ENCODE results near the gene FBXW7. TPM values are rescaled to one million over a fixed set of nuclear protein-coding genes. Genes with fewer than 3 reads are reported as not detected.

The FBXW7 gene
- total RNA-seq, 1 experiment from 2014 or later, result 33.5 TPM

GRCh38 chr4:152306541-152306940 lies 229.4 kb downstream of the FBXW7 start:
- no peaks in the 10 kb centered on the region for H3K9me3 ChIP-seq (ENCODE audit: low read depth, low read length, poor library complexity, severe bottlenecking)
- intact Hi-C loops (cut with micrococcal nuclease; ENCODE audit: unreplicated experiment), result no loop called here
- ChIA-PET CTCF (no interaction called here), POLR2A (ENCODE audit: low non-redundant PET) (interaction anchor here (0.6 kb wide), 1 partner anchor 12 kb away, joined by 3 read pairs; no protein-coding TSS in a partner anchor)
- no peak for DNase-seq (ENCODE audit: low spot score)
- no peak for TF ChIP-seq EZH2 (IDR thresholded peaks at IDR 0.05; ENCODE audit: borderline replicate concordance, low read depth, low read length, poor library complexity, severe bottlenecking)
- no peak for TF ChIP-seq CTCF (conservative IDR thresholded peaks at IDR 0.05; ENCODE audit: low read depth, low read length)
- BruUV-seq (replicated peaks), result no TSS peak
- no peaks in the 10 kb centered on the region for H3K4me1 ChIP-seq (ENCODE audit: insufficient read depth, low read length, poor library complexity, severe bottlenecking)
- H3K36me3 ChIP-seq (ENCODE audit: insufficient read depth, low read length, poor library complexity, severe bottlenecking), result no peaks in the 10 kb centered on the region
- no peak overlapping the region for H3K4me3 ChIP-seq (ENCODE audit: low read depth, low read length, poor library complexity, severe bottlenecking)
- H3K27me3 ChIP-seq (replicated peaks; ENCODE audit: insufficient read depth, low read depth, low read length, poor library complexity), result no peaks in the 10 kb centered on the region
- H3K27ac ChIP-seq (ENCODE audit: low read depth, low read length, poor library complexity, severe bottlenecking), result no peak overlapping the region

GRCh38 chr4:152304220-152304619 lies 231.7 kb downstream of the FBXW7 start:
- no peak overlapping the region for H3K4me3 ChIP-seq (ENCODE audit: low read depth, low read length, poor library complexity, severe bottlenecking)
- intact Hi-C loops (cut with micrococcal nuclease; ENCODE audit: unreplicated experiment), result no loop called here
- BruUV-seq (replicated peaks), result no TSS peak
- no peaks in the 10 kb centered on the region for H3K9me3 ChIP-seq (ENCODE audit: low read depth, low read length, poor library complexity, severe bottlenecking)
- no peaks in the 10 kb centered on the region for H3K4me1 ChIP-seq (ENCODE audit: insufficient read depth, low read length, poor library complexity, severe bottlenecking)
- no peaks in the 10 kb centered on the region for H3K36me3 ChIP-seq (ENCODE audit: insufficient read depth, low read length, poor library complexity, severe bottlenecking)
- TF ChIP-seq EZH2 (IDR thresholded peaks at IDR 0.05; ENCODE audit: borderline replicate concordance, low read depth, low read length, poor library complexity, severe bottlenecking) (no peak), CTCF (conservative IDR thresholded peaks at IDR 0.05; ENCODE audit: low read depth, low read length) (no peak)
- ChIA-PET POLR2A (ENCODE audit: low non-redundant PET) (no interaction called here), CTCF (no interaction called here)
- no peak overlapping the region for H3K27ac ChIP-seq (ENCODE audit: low read depth, low read length, poor library complexity, severe bottlenecking)
- DNase-seq (ENCODE audit: low spot score), result no peak
- no peaks in the 10 kb centered on the region for H3K27me3 ChIP-seq (replicated peaks; ENCODE audit: insufficient read depth, low read depth, low read length, poor library complexity)

GRCh38 chr4:152301381-152301780 lies 234.5 kb downstream of the FBXW7 start:
- no peaks in the 10 kb centered on the region for H3K27me3 ChIP-seq (replicated peaks; ENCODE audit: insufficient read depth, low read depth, low read length, poor library complexity)
- no peaks in the 10 kb centered on the region for H3K36me3 ChIP-seq (ENCODE audit: insufficient read depth, low read length, poor library complexity, severe bottlenecking)
- BruUV-seq (replicated peaks), result no TSS peak
- no peaks in the 10 kb centered on the region for H3K9me3 ChIP-seq (ENCODE audit: low read depth, low read length, poor library complexity, severe bottlenecking)
- no peak for TF ChIP-seq CTCF (conservative IDR thresholded peaks at IDR 0.05; ENCODE audit: low read depth, low read length)
- no peak for TF ChIP-seq EZH2 (IDR thresholded peaks at IDR 0.05; ENCODE audit: borderline replicate concordance, low read depth, low read length, poor library complexity, severe bottlenecking)
- intact Hi-C loops (cut with micrococcal nuclease; ENCODE audit: unreplicated experiment), result no loop called here
- ChIA-PET POLR2A (ENCODE audit: low non-redundant PET) (no interaction called here), CTCF (no interaction called here)
- no peak overlapping the region for H3K27ac ChIP-seq (ENCODE audit: low read depth, low read length, poor library complexity, severe bottlenecking)
- no peak for DNase-seq (ENCODE audit: low spot score)
- no peak overlapping the region for H3K4me3 ChIP-seq (ENCODE audit: low read depth, low read length, poor library complexity, severe bottlenecking)
- H3K4me1 ChIP-seq (ENCODE audit: insufficient read depth, low read length, poor library complexity, severe bottlenecking), result no peaks in the 10 kb centered on the region
